ENCODE data around the gene KRTAP4-12. TPM values are rescaled to one million over a fixed set of nuclear protein-coding genes. Genes with fewer than 3 reads are reported as not detected.
"Not testable (repeated sequence)": the region's sequence is repeated elsewhere in the genome, so short reads cannot be mapped to it uniquely, and the experiment has no call there.

Gene KRTAP4-12
- total RNA-seq, 4 donors from 2014 or later: not detected

GRCh38 chr17:41133880-41134735 lies 10.1 kb upstream of the KRTAP4-12 start:
- H3K4me3 ChIP-seq: no peak overlapping the region
- WGBS, 2 donors: 45 to 64% methylated on average over 2 of the region's 2 CpGs
- intact Hi-C loops (cut with DNase I): no loop called here
- peaks cover 0 to 5% (median 0%) of the 10 kb centered on the region in 4 donors for H3K27me3 ChIP-seq
- H3K27ac ChIP-seq: no peak overlapping the region
- H3K4me1 ChIP-seq: no peaks in the 10 kb centered on the region
- no peak for DNase-seq
- H3K9me3 ChIP-seq: no peaks in the 10 kb centered on the region
- H3K36me3 ChIP-seq: no peaks in the 10 kb centered on the region
- no peak for TF ChIP-seq CTCF (IDR thresholded peaks at IDR 0.05)
- TF ChIP-seq POLR2A (IDR thresholded peaks at IDR 0.05): no peak

GRCh38 chr17:41131979-41132378 lies 8.0 kb upstream of the KRTAP4-12 start:
- WGBS, 2 donors: 34 to 53% methylated on average over 3 of the region's 3 CpGs
- H3K36me3 ChIP-seq: no peaks in the 10 kb centered on the region
- H3K4me3 ChIP-seq: no peak overlapping the region
- intact Hi-C loops (cut with DNase I): no loop called here
- no peaks in the 10 kb centered on the region for H3K9me3 ChIP-seq
- H3K27me3 ChIP-seq: peaks cover 0 to 5% (median 0%) of the 10 kb centered on the region in 4 donors
- TF ChIP-seq CTCF (IDR thresholded peaks at IDR 0.05) (no peak), POLR2A (IDR thresholded peaks at IDR 0.05) (no peak)
- H3K27ac ChIP-seq: no peak overlapping the region
- DNase-seq: no peak
- no peaks in the 10 kb centered on the region for H3K4me1 ChIP-seq

- WGBS, 2 donors: 35 to 55% methylated on average over 1 of the region's 1 CpG
- Histone ChIP-seq H3K36me3 (no peaks in the 10 kb centered on the region), H3K9me3 (no peaks in the 10 kb centered on the region), H3K27ac (no peak overlapping the region), H3K4me3 (no peak overlapping the region), H3K27me3 (peaks cover 0 to 13% (median 0%) of the 10 kb centered on the region in 4 donors), H3K4me1 (no peaks in the 10 kb centered on the region)
- no peak for DNase-seq
- TF ChIP-seq POLR2A (IDR thresholded peaks at IDR 0.05) (no peak), CTCF (IDR thresholded peaks at IDR 0.05) (no peak)
- intact Hi-C loops (cut with DNase I): no loop called here
These were observed 3.4 kb upstream of the KRTAP4-12 start for GRCh38 chr17:41127371-41127770.

- 88 to 94% methylated on average over 3 of the region's 3 CpGs for WGBS, 2 donors
- intact Hi-C loops (cut with DNase I): no loop called here
- H3K4me3 ChIP-seq: no peak overlapping the region
- H3K36me3 ChIP-seq: no peaks in the 10 kb centered on the region
- H3K4me1 ChIP-seq: no peaks in the 10 kb centered on the region
- no peak for TF ChIP-seq CTCF (IDR thresholded peaks at IDR 0.05)
- TF ChIP-seq POLR2A (IDR thresholded peaks at IDR 0.05): no peak
- H3K27me3 ChIP-seq: peaks cover 0 to 18% (median 0%) of the 10 kb centered on the region in 4 donors
- DNase-seq: no peak
- no peak overlapping the region for H3K27ac ChIP-seq
- no peaks in the 10 kb centered on the region for H3K9me3 ChIP-seq
These were observed 2.4 kb upstream of the KRTAP4-12 start for GRCh38 chr17:41126412-41126811.

GRCh38 chr17:41125064-41125463 lies 1.1 kb upstream of the KRTAP4-12 start:
- peaks cover 0 to 15% (median 0%) of the 10 kb centered on the region in 4 donors for H3K27me3 ChIP-seq
- no peak overlapping the region for H3K27ac ChIP-seq
- 91 to 97% methylated on average over 2 of the region's 2 CpGs for WGBS, 2 donors
- no peaks in the 10 kb centered on the region for H3K36me3 ChIP-seq
- H3K4me3 ChIP-seq: no peak overlapping the region
- TF ChIP-seq POLR2A (IDR thresholded peaks at IDR 0.05): no peak
- TF ChIP-seq CTCF (IDR thresholded peaks at IDR 0.05): no peak
- no peak for DNase-seq
- intact Hi-C loops (cut with DNase I): no loop called here
- no peaks in the 10 kb centered on the region for H3K4me1 ChIP-seq
- H3K9me3 ChIP-seq: no peaks in the 10 kb centered on the region

- H3K36me3 ChIP-seq; H3K9me3 ChIP-seq; H3K4me1 ChIP-seq; H3K27ac ChIP-seq; intact Hi-C loops (cut with DNase I); DNase-seq; H3K4me3 ChIP-seq: not testable (repeated sequence)
- WGBS, 2 donors: 87 to 89% methylated on average over 8 of the region's 12 CpGs
- peaks cover 0 to 15% (median 0%) of the 10 kb centered on the region in 4 donors for H3K27me3 ChIP-seq
These were observed 541 bp downstream of the KRTAP4-12 start for GRCh38 chr17:41123292-41123990.
